Ureter (tissue), 1 donor: ENCODE results near the gene ARHGEF16. TPM values are rescaled to one million over a fixed set of nuclear protein-coding genes. Genes with fewer than 3 reads are reported as not detected.

Experiments
- DNase-seq: peaks from one replicate; pipeline ENCODE4 v3.0.0-alpha.2; 2020; ENCODE audit warnings: low spot score
- total RNA-seq: library from RNA; stranded (reverse); gene quantifications from one replicate; pipeline ENCODE4 v1.2.4, GENCODE V29; 2023
- donor health status: DM: yes; HTN: yes; CAD: no.

Gene ARHGEF16
- total RNA-seq, 1 donor from 2014 or later = 28.5 TPM

- no peak for DNase-seq
These were observed 63.8 kb downstream of the ARHGEF16 start for GRCh38 chr1:3518256-3518655.

- DNase-seq = no peak
These were observed 64.3 kb downstream of the ARHGEF16 start for GRCh38 chr1:3518756-3519155.

GRCh38 chr1:3519301-3519885 is 64.9 kb downstream of the ARHGEF16 start:
- DNase-seq = no peak

- DNase-seq = no peak
These were observed 66.2 kb downstream of the ARHGEF16 start for GRCh38 chr1:3520419-3521378.

- DNase-seq = no peak
These were observed 67.0 kb downstream of the ARHGEF16 start for GRCh38 chr1:3521426-3521825.

GRCh38 chr1:3522112-3522511 is 67.6 kb downstream of the ARHGEF16 start:
- DNase-seq = no peak

- no peak for DNase-seq
These were observed 68.2 kb downstream of the ARHGEF16 start for GRCh38 chr1:3522564-3523265.

- DNase-seq = no peak
These were observed 69.5 kb downstream of the ARHGEF16 start for GRCh38 chr1:3523980-3524379.

- no peak for DNase-seq
These were observed 70.2 kb downstream of the ARHGEF16 start for GRCh38 chr1:3524556-3525203.

- no peak for DNase-seq
These were observed 71.4 kb downstream of the ARHGEF16 start for GRCh38 chr1:3525551-3526482.

- DNase-seq = no peak
These were observed 73.3 kb downstream of the ARHGEF16 start for GRCh38 chr1:3527774-3528173.

- DNase-seq = no peak
These were observed 74.7 kb downstream of the ARHGEF16 start for GRCh38 chr1:3529099-3529729.

- DNase-seq = no peak
These were observed 75.8 kb downstream of the ARHGEF16 start for GRCh38 chr1:3530086-3530925.

Other genes starting within 250 kb of the ARHGEF16 start
- 22.2 TPM for gene MEGF6, start 156.8 kb downstream of the ARHGEF16 start, total RNA-seq
- gene TPRG1L, start 170.3 kb downstream of the ARHGEF16 start, total RNA-seq = 54.7 TPM
- 18.3 TPM for gene WRAP73, start 195.4 kb downstream of the ARHGEF16 start, total RNA-seq
- 3.7 TPM for gene TP73, start 197.9 kb downstream of the ARHGEF16 start, total RNA-seq